Lung (tissue), 12 donors: ENCODE results near the gene SMG6. TPM values are rescaled to one million over a fixed set of nuclear protein-coding genes. Genes with fewer than 3 reads are reported as not detected.

Source experiments
- ATAC-seq: fragments of 200-7000 bp; cut with Tn5 transposase; one replicate; pipeline ENCODE4 v1.9.1; 2020; ENCODE audit warnings: moderate number of reproducible peaks; ENCODE audit not compliant: insufficient read depth, low FRiP score
- DNase-seq, 3 donors: peaks; one replicate each; pipeline ENCODE4 v3.0.0-alpha.2; 2013 to 2017
- H3K27ac ChIP-seq, 2 donors: one replicate each; pipeline ENCODE4 v1.5.1; 2013; ENCODE audit warnings: mild to moderate bottlenecking in 2 of 2, moderate library complexity in 2 of 2, control low read depth in 1 of 2, inconsistent platforms in 1 of 2, low read depth in 1 of 2, low read length in 1 of 2
- H3K27me3 ChIP-seq, 3 donors: one replicate each; pipeline ENCODE4 v1.5.1; 2013; ENCODE audit warnings: low read length in 2 of 3; ENCODE audit not compliant: control insufficient read depth in 3 of 3, insufficient read depth in 3 of 3
- H3K36me3 ChIP-seq, 4 donors: one replicate each; pipeline ENCODE4 v1.5.1; 2013; ENCODE audit warnings: low read length in 4 of 4, mild to moderate bottlenecking in 1 of 4, moderate library complexity in 1 of 4; ENCODE audit not compliant: control insufficient read depth in 4 of 4, insufficient read depth in 4 of 4
- H3K4me1 ChIP-seq, 5 donors: one replicate each; pipeline ENCODE4 v1.5.1; 2013; ENCODE audit warnings: low read length in 5 of 5, mild to moderate bottlenecking in 2 of 5, moderate library complexity in 1 of 5; ENCODE audit not compliant: control insufficient read depth in 5 of 5, insufficient read depth in 5 of 5
- H3K4me3 ChIP-seq: one replicate; pipeline ENCODE4 v1.5.1; 2013; ENCODE audit warnings: mild to moderate bottlenecking, control low read depth, moderate library complexity
- H3K9ac ChIP-seq, 2 donors: one replicate each; pipeline ENCODE4 v1.5.1; 2013; ENCODE audit warnings: low read length in 2 of 2, control low read depth in 1 of 2; ENCODE audit not compliant: insufficient read depth in 1 of 2
- H3K9me3 ChIP-seq, 4 donors: one replicate each; pipeline ENCODE4 v1.5.1; 2013; ENCODE audit warnings: low read length in 3 of 4, mild to moderate bottlenecking in 1 of 4, moderate library complexity in 1 of 4; ENCODE audit not compliant: control insufficient read depth in 4 of 4, insufficient read depth in 3 of 4
- WGBS, 2 donors: extraction: QIAGEN DNeasy Blood & Tissue Kit; methylation state at CpG; one replicate each; pipeline ENCODE4 v1.1.7; 2013; 5-methylcytosine and 5-hydroxymethylcytosine counted together
- polyA plus RNA-seq, 2 donors: library from polyadenylated mRNA; stranded (reverse); fragments of 200-250 nt; gene quantifications; one replicate each; pipeline ENCODE4 v1.2.1, GENCODE V29; 2013
- total RNA-seq, 2 donors: library from RNA; depleted of rRNA in 1 of 2; stranded (reverse); fragments of >200 nt in 1 of 2; gene quantifications; one replicate each; pipeline ENCODE4 v1.2.1, GENCODE V29; 2014 to 2021
- TF ChIP-seq, protein P1 (sequence below): IDR thresholded peaks from 2 replicates; pipeline ENCODE4 v1.5.1; 2012; ENCODE audit warnings: mild to moderate bottlenecking; ENCODE audit errors: control extremely low read depth, extremely low read depth
- donor health status: control.
- donor health status: control.
- donor health status: Bipolar disorder and iron deficiency.
- donor health status: healthy.
- donor health status: DM: yes; HTN: yes; CAD: no.

Gene SMG6
- total and polyA plus RNA-seq, 4 donors = 17.6 to 45.1 (median 28.9) TPM

DNA sequence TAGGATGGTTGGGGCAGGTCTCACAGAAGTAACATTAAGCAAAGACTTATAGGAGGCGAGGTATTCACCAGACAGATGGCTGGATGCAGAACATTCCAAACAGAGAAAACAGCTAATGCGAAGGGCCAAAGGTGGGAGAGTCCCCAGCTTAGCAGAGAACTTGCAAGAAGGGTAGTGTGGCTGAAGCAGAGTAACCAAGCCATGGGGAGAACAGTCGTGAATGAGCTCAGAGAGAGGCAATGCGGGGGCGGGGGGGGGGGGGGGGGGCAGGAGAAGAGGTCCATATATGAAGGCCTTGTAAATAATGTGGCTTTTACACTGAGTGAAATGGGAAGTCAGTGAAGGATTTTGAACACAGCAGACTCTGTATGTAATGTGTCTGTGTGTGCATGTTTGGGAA lies 81.3 kb downstream of the SMG6 start:
- WGBS, 2 donors = 89 to 90% methylated on average over 3 to 5 of the region's 5 CpGs
- Histone ChIP-seq H3K9me3 (no peaks in the 10 kb centered on the region), H3K36me3 (peaks cover 0 to 4% (median 2%) of the 10 kb centered on the region in 4 donors), H3K4me1 (peaks cover 2 to 20% (median 16%) of the 10 kb centered on the region in 5 donors), H3K9ac (no peak overlapping the region), H3K27ac (peak overlapping the region in 1 of 2 donors; percentile 51), H3K4me3 (no peak overlapping the region), H3K27me3 (no peaks in the 10 kb centered on the region)
- ATAC-seq (no peak), DNase-seq (no peak)
- TF ChIP-seq, protein P1, sequence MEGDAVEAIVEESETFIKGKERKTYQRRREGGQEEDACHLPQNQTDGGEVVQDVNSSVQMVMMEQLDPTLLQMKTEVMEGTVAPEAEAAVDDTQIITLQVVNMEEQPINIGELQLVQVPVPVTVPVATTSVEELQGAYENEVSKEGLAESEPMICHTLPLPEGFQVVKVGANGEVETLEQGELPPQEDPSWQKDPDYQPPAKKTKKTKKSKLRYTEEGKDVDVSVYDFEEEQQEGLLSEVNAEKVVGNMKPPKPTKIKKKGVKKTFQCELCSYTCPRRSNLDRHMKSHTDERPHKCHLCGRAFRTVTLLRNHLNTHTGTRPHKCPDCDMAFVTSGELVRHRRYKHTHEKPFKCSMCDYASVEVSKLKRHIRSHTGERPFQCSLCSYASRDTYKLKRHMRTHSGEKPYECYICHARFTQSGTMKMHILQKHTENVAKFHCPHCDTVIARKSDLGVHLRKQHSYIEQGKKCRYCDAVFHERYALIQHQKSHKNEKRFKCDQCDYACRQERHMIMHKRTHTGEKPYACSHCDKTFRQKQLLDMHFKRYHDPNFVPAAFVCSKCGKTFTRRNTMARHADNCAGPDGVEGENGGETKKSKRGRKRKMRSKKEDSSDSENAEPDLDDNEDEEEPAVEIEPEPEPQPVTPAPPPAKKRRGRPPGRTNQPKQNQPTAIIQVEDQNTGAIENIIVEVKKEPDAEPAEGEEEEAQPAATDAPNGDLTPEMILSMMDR = no peak

DNA sequence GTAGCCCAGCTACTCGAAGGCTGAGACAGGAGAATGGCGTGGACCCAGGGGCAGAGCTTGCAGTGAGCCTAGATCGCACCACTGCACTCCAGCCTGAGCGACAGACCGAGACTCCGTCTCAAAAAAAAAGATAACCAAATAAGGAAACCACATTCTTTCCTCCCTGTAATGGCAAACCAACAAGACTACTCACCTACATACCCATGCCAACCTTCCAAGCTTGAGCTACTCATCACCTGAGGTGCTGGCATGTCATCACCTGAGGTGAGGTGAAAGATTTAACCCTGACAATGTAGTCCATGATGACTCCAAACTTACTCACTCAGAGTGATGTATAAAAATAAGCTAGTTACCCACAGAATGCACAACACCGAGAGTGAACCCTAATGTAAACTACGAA lies 85.2 kb downstream of the SMG6 start:
- TF ChIP-seq, protein P1 = no peak
- Histone ChIP-seq H3K4me1 (peaks cover 12 to 42% (median 26%) of the 10 kb centered on the region in 5 donors), H3K4me3 (no peak overlapping the region), H3K36me3 (peaks cover 0 to 4% (median 2%) of the 10 kb centered on the region in 4 donors), H3K27me3 (no peaks in the 10 kb centered on the region), H3K27ac (no peak overlapping the region), H3K9me3 (no peaks in the 10 kb centered on the region), H3K9ac (no peak overlapping the region)
- DNase-seq = no peak
- 87 to 90% methylated on average over 8 of the region's 8 CpGs for WGBS, 2 donors
- ATAC-seq = no peak

DNA sequence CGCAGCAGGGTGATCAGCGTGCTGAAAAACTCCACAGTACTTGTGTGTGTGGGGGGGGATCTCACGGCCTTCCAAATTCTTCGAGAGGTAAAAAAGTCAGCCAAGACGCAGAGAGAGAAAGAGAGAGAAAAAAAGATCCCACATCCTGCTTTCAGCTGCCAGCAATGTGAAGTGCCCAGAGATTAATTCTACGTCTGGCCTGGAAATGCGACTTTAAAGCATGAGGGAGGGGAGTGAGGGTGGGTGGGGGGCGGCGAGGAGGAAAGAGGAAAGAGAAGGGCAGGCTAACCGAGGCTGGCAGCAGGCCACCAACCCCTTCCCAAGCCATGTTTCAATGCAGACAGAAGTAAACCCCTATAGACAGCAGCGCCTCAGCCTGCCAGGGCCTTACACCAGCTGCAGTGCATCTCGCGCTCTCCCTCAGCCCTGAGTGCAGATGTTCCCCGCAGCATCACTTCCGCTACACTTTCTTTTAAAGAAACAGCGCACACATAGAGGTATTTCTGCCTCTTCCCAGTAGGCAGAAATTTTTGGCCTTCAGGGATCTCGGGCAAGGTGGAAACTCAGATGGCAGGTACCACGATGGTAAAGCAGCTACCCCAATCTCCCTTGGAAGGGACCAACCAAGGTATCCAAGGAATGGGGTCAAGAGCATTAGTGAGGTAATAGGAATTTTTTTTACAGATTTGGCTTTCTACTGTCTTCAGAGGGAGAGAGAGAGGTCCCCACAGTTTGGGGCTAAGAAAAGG lies 87.8 kb downstream of the SMG6 start:
- H3K27ac ChIP-seq = peak overlapping the region; percentile 90 to 93

More for the DNA sequence above, 87.8 kb downstream of the SMG6 start:
- peak overlapping the region in 1 of 2 donors; percentile 89 for H3K9ac ChIP-seq
- H3K9me3 ChIP-seq = no peaks in the 10 kb centered on the region
- H3K27me3 ChIP-seq = no peaks in the 10 kb centered on the region
- peak; percentile 35 for ATAC-seq
- H3K4me3 ChIP-seq = no peak overlapping the region
- TF ChIP-seq, protein P1 = no peak
- 14 to 23% methylated on average over 18 of the region's 18 CpGs for WGBS, 2 donors
- H3K36me3 ChIP-seq = peaks cover 0 to 4% (median 1%) of the 10 kb centered on the region in 4 donors
- H3K4me1 ChIP-seq = peaks cover 14 to 51% (median 39%) of the 10 kb centered on the region in 5 donors
- peak; percentile 99 to 100 (median 99) for DNase-seq
